Caco-2 (cell line): ENCODE measurements around the gene ATP8A2. TPM values are rescaled to one million over a fixed set of nuclear protein-coding genes. Genes with fewer than 3 reads are reported as not detected.
"Not testable (repeated sequence)": the region's sequence is repeated elsewhere in the genome, so short reads cannot be mapped to it uniquely, and the experiment has no call there.

ENCODE experiments used
- BruUV-seq: library from RNA; stranded (reverse); fragments of 400-500 nt; replicated peaks from 2 replicates; lab custom pipeline; 2021; lab: Mats Ljungman, UMichigan
- CTCF ChIA-PET: fragments of 300-600 bp; sonication (Branson Sonifier 250); formaldehyde crosslinking; loops from one replicate; lab custom pipeline; 2022; ENCODE audit warnings: antibody characterized with exemption; lab: Charles Lee
- POLR2A ChIA-PET: fragments of 300-600 bp; sonication (Branson Sonifier 250); formaldehyde crosslinking; loops from one replicate; lab custom pipeline; 2022; ENCODE audit warnings: antibody characterized with exemption; lab: Charles Lee
- DNase-seq, 2 experiments: peaks; one replicate each; pipeline versions ENCODE4 v3.0.0 to v3.0.0-alpha.2; 2020 to 2022
- H3K27me3 ChIP-seq: replicated peaks from 2 replicates; pipeline ENCODE4 v1.6.0; 2011; ENCODE audit warnings: low read length; ENCODE audit not compliant: control insufficient read depth, insufficient read depth
- H3K36me3 ChIP-seq: 2 replicates; pipeline ENCODE4 v1.5.1; 2011; ENCODE audit warnings: low read length; ENCODE audit not compliant: control insufficient read depth, insufficient read depth
- H3K4me1 ChIP-seq: fragments of 250-450 bp; sonication (Bioruptor Pico); 2 replicates; pipeline ENCODE4 v1.5.1; 2020; ENCODE audit warnings: mild to moderate bottlenecking
- H3K4me3 ChIP-seq: 2 replicates; pipeline ENCODE4 v1.5.1; 2011; ENCODE audit warnings: low read depth, mild to moderate bottlenecking, control low read depth, low read length
- H3K9me3 ChIP-seq: fragments of 250-450 bp; sonication (Bioruptor Pico); 2 replicates; pipeline ENCODE4 v1.5.1; 2020; ENCODE audit warnings: mild to moderate bottlenecking, moderate library complexity
- H3K27ac Mint-ChIP-seq: one replicate; pipeline ENCODE4 v1.8.0; 2022; ENCODE audit warnings: mixed read lengths; ENCODE audit not compliant: unreplicated experiment
- H3K27me3 Mint-ChIP-seq: one replicate; pipeline ENCODE4 v1.8.0; 2022; ENCODE audit warnings: mixed read lengths; ENCODE audit not compliant: insufficient read depth, unreplicated experiment
- H3K36me3 Mint-ChIP-seq: one replicate; pipeline ENCODE4 v1.8.0; 2022; ENCODE audit warnings: mild to moderate bottlenecking, mixed read lengths; ENCODE audit not compliant: insufficient read depth, unreplicated experiment
- H3K4me1 Mint-ChIP-seq: one replicate; pipeline ENCODE4 v1.8.0; 2022; ENCODE audit warnings: low read depth, mixed read lengths; ENCODE audit not compliant: unreplicated experiment
- H3K4me3 Mint-ChIP-seq: one replicate; pipeline ENCODE4 v1.8.0; 2022; ENCODE audit warnings: mild to moderate bottlenecking, moderate library complexity, mixed read lengths; ENCODE audit not compliant: unreplicated experiment
- H3K9me3 Mint-ChIP-seq: one replicate; pipeline ENCODE4 v1.8.0; 2022; ENCODE audit warnings: mixed read lengths; ENCODE audit not compliant: unreplicated experiment
- intact Hi-C: fragments of 100-400 bp; cut with micrococcal nuclease; formaldehyde crosslinking; loops from one replicate; pipeline ENCODE4 v1.10.0; 2022; ENCODE audit not compliant: unreplicated experiment
- total RNA-seq: library from RNA; stranded (reverse); gene quantifications from 2 replicates; pipeline ENCODE4 v1.2.3, GENCODE V29; 2022
- TF ChIP-seq, protein P1 (sequence below), 2 experiments: fragments of 200-600 bp in 1 of 2; IDR thresholded peaks; 1 replicate in 1 of 2; 2 replicates in 1 of 2; pipeline versions ENCODE4 v1.5.1 to v1.8.0; 2011 to 2022; ENCODE audit warnings: antibody characterized with exemption in 1 of 2, control low read depth in 1 of 2, inconsistent platforms in 1 of 2, low read depth in 1 of 2, low read length in 1 of 2, mild to moderate bottlenecking in 1 of 2, moderate library complexity in 1 of 2; ENCODE audit not compliant: insufficient read depth in 1 of 2, severe bottlenecking in 1 of 2, unreplicated experiment in 1 of 2

The ATP8A2 gene
- total RNA-seq, 1 experiment from 2014 or later = 0.05 TPM

DNA sequence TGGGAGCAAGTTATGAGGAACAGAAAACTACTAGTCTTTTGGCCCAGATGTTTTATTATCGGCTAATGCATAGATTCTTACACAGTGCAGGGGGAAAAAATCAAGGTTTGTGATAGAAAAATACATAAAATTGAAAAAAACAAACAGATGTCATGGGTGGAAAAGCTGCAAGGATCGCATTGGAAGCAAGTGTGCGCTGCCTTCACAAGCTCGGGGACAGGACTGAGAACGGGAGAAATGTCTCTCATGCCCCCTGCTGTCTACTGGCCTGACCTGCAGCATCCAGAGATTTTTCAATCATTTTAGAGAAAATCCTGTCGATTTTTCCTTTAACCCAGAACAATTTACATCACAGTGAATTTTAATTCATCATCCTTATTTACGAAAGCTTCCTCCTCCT lies 700.6 kb downstream of the ATP8A2 start:
- H3K36me3 ChIP-seq, H3K9me3 Mint-ChIP-seq, H3K9me3 ChIP-seq, H3K4me1 Mint-ChIP-seq, POLR2A ChIA-PET, H3K27me3 Mint-ChIP-seq, intact Hi-C loops, BruUV-seq, H3K27ac Mint-ChIP-seq, H3K4me3 Mint-ChIP-seq, H3K36me3 Mint-ChIP-seq, H3K4me1 ChIP-seq, H3K4me3 ChIP-seq, H3K27me3 ChIP-seq, DNase-seq: not testable (repeated sequence)
- CTCF ChIA-PET = interaction anchor here (0.7 kb wide), 1 partner anchor 498 kb away, joined by 4 read pairs; no protein-coding TSS in a partner anchor
- TF ChIP-seq, protein P1, sequence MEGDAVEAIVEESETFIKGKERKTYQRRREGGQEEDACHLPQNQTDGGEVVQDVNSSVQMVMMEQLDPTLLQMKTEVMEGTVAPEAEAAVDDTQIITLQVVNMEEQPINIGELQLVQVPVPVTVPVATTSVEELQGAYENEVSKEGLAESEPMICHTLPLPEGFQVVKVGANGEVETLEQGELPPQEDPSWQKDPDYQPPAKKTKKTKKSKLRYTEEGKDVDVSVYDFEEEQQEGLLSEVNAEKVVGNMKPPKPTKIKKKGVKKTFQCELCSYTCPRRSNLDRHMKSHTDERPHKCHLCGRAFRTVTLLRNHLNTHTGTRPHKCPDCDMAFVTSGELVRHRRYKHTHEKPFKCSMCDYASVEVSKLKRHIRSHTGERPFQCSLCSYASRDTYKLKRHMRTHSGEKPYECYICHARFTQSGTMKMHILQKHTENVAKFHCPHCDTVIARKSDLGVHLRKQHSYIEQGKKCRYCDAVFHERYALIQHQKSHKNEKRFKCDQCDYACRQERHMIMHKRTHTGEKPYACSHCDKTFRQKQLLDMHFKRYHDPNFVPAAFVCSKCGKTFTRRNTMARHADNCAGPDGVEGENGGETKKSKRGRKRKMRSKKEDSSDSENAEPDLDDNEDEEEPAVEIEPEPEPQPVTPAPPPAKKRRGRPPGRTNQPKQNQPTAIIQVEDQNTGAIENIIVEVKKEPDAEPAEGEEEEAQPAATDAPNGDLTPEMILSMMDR (IDR thresholded peaks at IDR 0.05; ENCODE audit: insufficient read depth in 1 of 2, low read depth in 1 of 2, low read length in 1 of 2, severe bottlenecking in 1 of 2, unreplicated experiment in 1 of 2) = peak in 1 of 2 experiments; percentile 16

DNA sequence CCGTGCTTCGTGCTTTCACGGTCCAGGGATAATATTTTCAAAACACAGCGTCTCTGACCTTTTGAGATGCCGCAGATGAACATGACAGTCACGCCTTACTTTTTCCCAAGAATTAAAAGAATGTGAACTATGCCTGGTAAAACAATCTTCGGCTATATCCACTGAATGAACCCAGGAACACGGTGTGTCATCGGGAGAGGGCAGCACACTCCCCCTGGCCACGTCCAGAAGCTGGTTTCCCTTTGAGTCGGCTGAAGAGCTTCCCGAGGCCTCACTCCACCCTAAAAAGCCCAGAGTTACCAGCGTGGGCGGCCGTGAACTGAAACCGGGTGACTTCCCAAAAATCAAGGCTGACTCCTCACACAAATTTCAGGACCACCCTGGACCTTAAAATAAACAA lies 702.9 kb downstream of the ATP8A2 start:
- ChIA-PET POLR2A (no interaction called here), CTCF (interaction anchor here (0.7 to 2.2 kb wide), 2 partner anchors 430 to 500 kb away, joined by 3 to 11 read pairs; no protein-coding TSS in a partner anchor)
- peaks cover 12% of the 10 kb centered on the region for H3K27me3 Mint-ChIP-seq
- no peak overlapping the region for H3K4me3 ChIP-seq
- DNase-seq = peak; percentile 62
- no TSS peak for BruUV-seq
- no peak overlapping the region for H3K4me3 Mint-ChIP-seq
- H3K36me3 ChIP-seq = no peaks in the 10 kb centered on the region
- TF ChIP-seq, protein P1 (IDR thresholded peaks at IDR 0.05; ENCODE audit: insufficient read depth in 1 of 2, low read depth in 1 of 2, low read length in 1 of 2, severe bottlenecking in 1 of 2, unreplicated experiment in 1 of 2) = peak; percentile 13
- H3K4me1 ChIP-seq = peaks cover 4% of the 10 kb centered on the region; the same call in 1 of the 2 replicates
- no peaks in the 10 kb centered on the region for H3K9me3 Mint-ChIP-seq
- H3K27me3 ChIP-seq = no peaks in the 10 kb centered on the region
- no peaks in the 10 kb centered on the region for H3K4me1 Mint-ChIP-seq
- no peaks in the 10 kb centered on the region for H3K36me3 Mint-ChIP-seq
- intact Hi-C loops = loop anchor here (1.0 to 2.0 kb wide), 2 partner anchors 38 to 500 kb away; no protein-coding TSS in a partner anchor
- no peak overlapping the region for H3K27ac Mint-ChIP-seq
- H3K9me3 ChIP-seq = no peaks in the 10 kb centered on the region

Other genes starting within 250 kb of the ATP8A2 start
- gene AMER2, start 199.7 kb upstream of the ATP8A2 start, total RNA-seq = not detected in 2 replicates
- gene MTMR6, start 84.5 kb upstream of the ATP8A2 start, total RNA-seq = 12.7 and 13.0 TPM in 2 replicates
- 60.4 and 66.4 TPM in 2 replicates for gene NUP58, start 70.3 kb upstream of the ATP8A2 start, total RNA-seq